ENCODE results near the gene GPR15LG.
"Not testable (repeated sequence)": the region's sequence is repeated elsewhere in the genome, so short reads cannot be mapped to it uniquely, and the experiment has no call there.

The GPR15LG gene

GRCh38 chr10:84173501-84173929 lies at the start of gene GPR15LG:
TSS of gene GPR15LG (plus strand) at chr10:84173801. CDS start at chr10:84173852, 51 bp downstream.
- no peak for DNase-seq (ENCODE audit: low read depth in 2 of 2)

GRCh38 chr10:84125910-84126784 lies 47.5 kb upstream of the GPR15LG start:
- DNase-seq (ENCODE audit: low read depth in 2 of 2) = not testable (repeated sequence)

- DNase-seq (ENCODE audit: low read depth in 2 of 2) = no peak
These were observed 46.8 kb upstream of the GPR15LG start for GRCh38 chr10:84126785-84127167.

- no peak for DNase-seq (ENCODE audit: low read depth in 2 of 2)
These were observed 37.8 kb upstream of the GPR15LG start for GRCh38 chr10:84135836-84136235.

GRCh38 chr10:84137811-84138210 lies 35.8 kb upstream of the GPR15LG start:
- DNase-seq (ENCODE audit: low read depth in 2 of 2) = no peak

GRCh38 chr10:84138478-84139125 lies 35.0 kb upstream of the GPR15LG start:
- DNase-seq (ENCODE audit: low read depth in 2 of 2) = peak; percentile 28 to 50

- DNase-seq (ENCODE audit: low read depth in 2 of 2) = peak; percentile 97 to 98
These were observed 34.2 kb upstream of the GPR15LG start, which contains the start of gene GHITM for GRCh38 chr10:84139126-84140035. TSS of gene GHITM (plus strand) at chr10:84139509. CDS start at chr10:84141501, 1,992 bp downstream.

GRCh38 chr10:84140036-84140379 lies 33.6 kb upstream of the GPR15LG start:
- no peak for DNase-seq (ENCODE audit: low read depth in 2 of 2)

GRCh38 chr10:84147347-84147746 lies 26.3 kb upstream of the GPR15LG start:
- no peak for DNase-seq (ENCODE audit: low read depth in 2 of 2)

GRCh38 chr10:84148006-84148597 lies 25.5 kb upstream of the GPR15LG start:
- DNase-seq (ENCODE audit: low read depth in 2 of 2) = not testable (repeated sequence)

- DNase-seq (ENCODE audit: low read depth in 2 of 2) = no peak
These were observed 23.7 kb upstream of the GPR15LG start for GRCh38 chr10:84149854-84150253.

- no peak for DNase-seq (ENCODE audit: low read depth in 2 of 2)
These were observed 20.8 kb upstream of the GPR15LG start for GRCh38 chr10:84152769-84153168.

- no peak for DNase-seq (ENCODE audit: low read depth in 2 of 2)
These were observed 18.1 kb upstream of the GPR15LG start for GRCh38 chr10:84155521-84155920.

- DNase-seq (ENCODE audit: low read depth in 2 of 2) = no peak
These were observed 17.6 kb upstream of the GPR15LG start for GRCh38 chr10:84156009-84156408.

GRCh38 chr10:84156768-84157167 lies 16.8 kb upstream of the GPR15LG start:
- peak; percentile 51 to 60 for DNase-seq (ENCODE audit: low read depth in 2 of 2)

GRCh38 chr10:84158061-84158460 lies 15.5 kb upstream of the GPR15LG start:
- no peak for DNase-seq (ENCODE audit: low read depth in 2 of 2)

- no peak for DNase-seq (ENCODE audit: low read depth in 2 of 2)
These were observed 15.1 kb upstream of the GPR15LG start for GRCh38 chr10:84158550-84158949.

- DNase-seq (ENCODE audit: low read depth in 2 of 2) = no peak
These were observed 14.4 kb upstream of the GPR15LG start for GRCh38 chr10:84159076-84159685.

GRCh38 chr10:84160663-84161362 lies 12.8 kb upstream of the GPR15LG start:
- DNase-seq (ENCODE audit: low read depth in 2 of 2) = no peak

- no peak for DNase-seq (ENCODE audit: low read depth in 2 of 2)
These were observed 9.6 kb upstream of the GPR15LG start for GRCh38 chr10:84163996-84164395.

Data from stimulated activated CD8-positive, alpha-beta memory T cell treated with anti-CD3 and anti-CD28 coated beads, Interleukin-15, amount 100 ng/mL, for 48 hours (primary cell).